ENCODE data around the gene SMARCD2. TPM values are rescaled to one million over a fixed set of nuclear protein-coding genes. Genes with fewer than 3 reads are reported as not detected.
A peak's percentile ranks its signal among the peaks of the same experiment; 100 is the strongest.
"Not testable (repeated sequence)": the region's sequence is repeated elsewhere in the genome, so short reads cannot be mapped to it uniquely, and the experiment has no call there.

The SMARCD2 gene
- total and polyA plus RNA-seq, 2 donors (not counting 1 experiment from before 2014, with no cell fraction given), result 51.1 to 87.0 TPM

DNA sequence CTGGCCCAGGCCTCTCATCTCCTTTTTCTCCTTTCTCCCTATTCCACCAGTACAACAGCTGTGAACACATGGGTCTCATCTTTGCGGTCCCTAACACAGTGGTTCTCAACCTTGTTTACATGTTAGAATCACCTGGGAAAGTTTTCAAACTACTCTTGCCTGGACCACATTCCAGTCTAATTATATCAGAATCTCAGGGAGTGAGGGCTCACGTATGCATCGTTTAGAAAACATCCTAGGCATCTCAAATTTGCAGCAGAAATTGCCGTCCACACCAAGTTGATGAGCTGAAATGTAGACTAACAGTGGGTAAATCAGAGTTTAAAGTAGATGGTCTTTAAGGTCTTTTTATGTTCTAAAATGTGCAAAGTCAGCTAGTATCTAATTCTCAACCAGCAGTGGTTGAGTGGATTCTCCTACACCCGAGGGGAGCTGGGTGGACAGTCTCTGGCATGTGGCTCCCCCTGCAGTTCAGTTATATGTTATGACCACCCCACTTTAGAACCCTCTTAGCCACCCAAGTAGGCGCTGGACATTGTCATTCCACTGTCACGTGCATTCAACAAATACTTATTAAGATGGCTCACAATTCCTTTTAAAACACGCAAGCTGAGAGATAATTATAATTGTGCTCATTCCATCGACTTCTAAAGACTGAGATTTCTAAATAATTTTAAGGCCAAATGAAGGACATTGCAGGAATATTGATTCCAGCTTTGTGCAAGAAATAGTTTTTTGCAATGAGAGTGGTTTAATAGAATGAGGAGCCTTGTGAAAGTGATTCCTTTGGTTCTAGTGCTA is 27.2 kb upstream of the SMARCD2 start:
- H3K79me2 ChIP-seq (ENCODE audit: control insufficient read depth, insufficient read depth, low read length); H3K9ac ChIP-seq (ENCODE audit: insufficient read depth, low read length); H3K4me2 ChIP-seq (ENCODE audit: extremely low read depth, insufficient read depth, low read length); H3K27ac ChIP-seq (ENCODE audit: insufficient read depth, low read length); H3K4me3 ChIP-seq (replicated peaks in 1 of 4; ENCODE audit: control extremely low read depth in 1 of 4, insufficient read depth in 1 of 4, low read depth in 3 of 4, low read length in 4 of 4); H4K20me1 ChIP-seq (ENCODE audit: control insufficient read depth, extremely low read depth, insufficient read depth, low read length); H2AFZ ChIP-seq (ENCODE audit: low read length); H3K9me3 ChIP-seq (ENCODE audit: control insufficient read depth, insufficient read depth, low read depth, low read length); H3K36me3 ChIP-seq (ENCODE audit: control insufficient read depth, insufficient read depth, low read length); H3K4me1 ChIP-seq (ENCODE audit: control insufficient read depth, extremely low read depth, insufficient read depth, low read length); H3K27me3 ChIP-seq (ENCODE audit: control insufficient read depth, insufficient read depth, low read length): not testable (repeated sequence)
- DNase-seq (ENCODE audit: low read depth in 2 of 2), result peak in 1 of 2 donors; percentile 50
- TF ChIP-seq, protein P1, sequence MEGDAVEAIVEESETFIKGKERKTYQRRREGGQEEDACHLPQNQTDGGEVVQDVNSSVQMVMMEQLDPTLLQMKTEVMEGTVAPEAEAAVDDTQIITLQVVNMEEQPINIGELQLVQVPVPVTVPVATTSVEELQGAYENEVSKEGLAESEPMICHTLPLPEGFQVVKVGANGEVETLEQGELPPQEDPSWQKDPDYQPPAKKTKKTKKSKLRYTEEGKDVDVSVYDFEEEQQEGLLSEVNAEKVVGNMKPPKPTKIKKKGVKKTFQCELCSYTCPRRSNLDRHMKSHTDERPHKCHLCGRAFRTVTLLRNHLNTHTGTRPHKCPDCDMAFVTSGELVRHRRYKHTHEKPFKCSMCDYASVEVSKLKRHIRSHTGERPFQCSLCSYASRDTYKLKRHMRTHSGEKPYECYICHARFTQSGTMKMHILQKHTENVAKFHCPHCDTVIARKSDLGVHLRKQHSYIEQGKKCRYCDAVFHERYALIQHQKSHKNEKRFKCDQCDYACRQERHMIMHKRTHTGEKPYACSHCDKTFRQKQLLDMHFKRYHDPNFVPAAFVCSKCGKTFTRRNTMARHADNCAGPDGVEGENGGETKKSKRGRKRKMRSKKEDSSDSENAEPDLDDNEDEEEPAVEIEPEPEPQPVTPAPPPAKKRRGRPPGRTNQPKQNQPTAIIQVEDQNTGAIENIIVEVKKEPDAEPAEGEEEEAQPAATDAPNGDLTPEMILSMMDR (conservative IDR thresholded peaks at IDR 0.05 in 1 of 2, IDR thresholded peaks at IDR 0.05 in 1 of 2; ENCODE audit: low read depth in 1 of 2, low read length in 2 of 2), result peak in 1 of 2 donors; percentile 8

DNA sequence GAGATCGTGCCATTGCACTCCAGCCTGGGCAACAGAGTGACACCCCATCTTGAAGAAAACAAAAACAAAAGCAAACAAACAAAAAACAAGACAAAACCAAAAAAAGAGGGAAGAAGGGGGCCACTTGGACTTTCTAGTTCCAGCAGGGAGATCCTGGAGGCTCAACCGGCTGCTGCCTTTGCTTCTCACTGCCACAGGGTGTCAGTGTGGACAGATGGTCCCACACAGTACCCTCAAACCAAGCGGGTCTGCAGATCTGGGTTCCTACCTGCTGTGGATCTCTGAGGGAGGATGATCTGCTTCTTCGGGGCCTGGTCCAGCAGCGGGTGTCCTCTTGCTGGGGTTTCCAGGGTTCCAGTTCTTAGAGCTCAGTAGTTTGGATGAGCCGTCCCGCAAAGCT is 24.1 kb upstream of the SMARCD2 start:
- H3K27ac ChIP-seq (ENCODE audit: insufficient read depth, low read length); H3K4me1 ChIP-seq (ENCODE audit: control insufficient read depth, extremely low read depth, insufficient read depth, low read length); H3K27me3 ChIP-seq (ENCODE audit: control insufficient read depth, insufficient read depth, low read length); H4K20me1 ChIP-seq (ENCODE audit: control insufficient read depth, extremely low read depth, insufficient read depth, low read length); H3K36me3 ChIP-seq (ENCODE audit: control insufficient read depth, insufficient read depth, low read length); H2AFZ ChIP-seq (ENCODE audit: low read length); DNase-seq (ENCODE audit: low read depth in 2 of 2); H3K9me3 ChIP-seq (ENCODE audit: control insufficient read depth, insufficient read depth, low read depth, low read length); H3K79me2 ChIP-seq (ENCODE audit: control insufficient read depth, insufficient read depth, low read length); H3K9ac ChIP-seq (ENCODE audit: insufficient read depth, low read length); H3K4me3 ChIP-seq (replicated peaks in 1 of 4; ENCODE audit: control extremely low read depth in 1 of 4, insufficient read depth in 1 of 4, low read depth in 3 of 4, low read length in 4 of 4); H3K4me2 ChIP-seq (ENCODE audit: extremely low read depth, insufficient read depth, low read length): not testable (repeated sequence)
- TF ChIP-seq, protein P1 (conservative IDR thresholded peaks at IDR 0.05 in 1 of 2, IDR thresholded peaks at IDR 0.05 in 1 of 2; ENCODE audit: low read depth in 1 of 2, low read length in 2 of 2), result peak; percentile 2 to 29

DNA sequence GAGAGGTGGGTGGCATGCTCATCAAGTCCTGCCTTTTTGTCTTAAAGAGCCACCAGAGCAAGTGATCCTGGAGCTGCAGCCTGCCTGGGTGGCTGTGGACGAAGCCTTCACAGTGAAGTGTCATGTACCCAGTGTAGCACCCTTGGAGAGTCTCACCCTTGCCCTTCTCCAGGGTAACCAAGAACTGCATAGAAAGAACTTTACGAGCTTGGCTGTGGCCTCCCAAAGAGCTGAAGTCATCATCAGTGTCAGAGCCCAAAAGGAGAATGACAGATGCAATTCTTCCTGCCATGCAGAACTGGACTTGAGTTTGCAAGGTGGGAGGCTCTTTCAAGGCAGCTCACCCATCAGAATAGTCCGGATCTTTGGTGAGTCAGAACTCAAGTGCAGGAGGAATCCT is 16.8 kb upstream of the SMARCD2 start:
- Histone ChIP-seq H3K27ac (ENCODE audit: insufficient read depth, low read length) (no peak overlapping the region), H3K4me1 (ENCODE audit: control insufficient read depth, extremely low read depth, insufficient read depth, low read length) (no peaks in the 10 kb centered on the region), H3K4me2 (ENCODE audit: extremely low read depth, insufficient read depth, low read length) (no peak overlapping the region), H3K4me3 (replicated peaks in 1 of 4; ENCODE audit: control extremely low read depth in 1 of 4, insufficient read depth in 1 of 4, low read depth in 3 of 4, low read length in 4 of 4) (no peak overlapping the region), H3K9me3 (ENCODE audit: control insufficient read depth, insufficient read depth, low read depth, low read length) (no peaks in the 10 kb centered on the region), H2AFZ (ENCODE audit: low read length) (no peak overlapping the region), H3K36me3 (ENCODE audit: control insufficient read depth, insufficient read depth, low read length) (no peaks in the 10 kb centered on the region), H4K20me1 (ENCODE audit: control insufficient read depth, extremely low read depth, insufficient read depth, low read length) (no peaks in the 10 kb centered on the region), H3K79me2 (ENCODE audit: control insufficient read depth, insufficient read depth, low read length) (no peaks in the 10 kb centered on the region), H3K9ac (ENCODE audit: insufficient read depth, low read length) (no peak overlapping the region), H3K27me3 (ENCODE audit: control insufficient read depth, insufficient read depth, low read length) (peaks cover 20% of the 10 kb centered on the region)
- no peak for DNase-seq (ENCODE audit: low read depth in 2 of 2)
- TF ChIP-seq, protein P1 (conservative IDR thresholded peaks at IDR 0.05 in 1 of 2, IDR thresholded peaks at IDR 0.05 in 1 of 2; ENCODE audit: low read depth in 1 of 2, low read length in 2 of 2), result no peak
- TF ChIP-seq EZH2 (IDR thresholded peaks at IDR 0.05; ENCODE audit: low read length, missing control alignments), result no peak

DNA sequence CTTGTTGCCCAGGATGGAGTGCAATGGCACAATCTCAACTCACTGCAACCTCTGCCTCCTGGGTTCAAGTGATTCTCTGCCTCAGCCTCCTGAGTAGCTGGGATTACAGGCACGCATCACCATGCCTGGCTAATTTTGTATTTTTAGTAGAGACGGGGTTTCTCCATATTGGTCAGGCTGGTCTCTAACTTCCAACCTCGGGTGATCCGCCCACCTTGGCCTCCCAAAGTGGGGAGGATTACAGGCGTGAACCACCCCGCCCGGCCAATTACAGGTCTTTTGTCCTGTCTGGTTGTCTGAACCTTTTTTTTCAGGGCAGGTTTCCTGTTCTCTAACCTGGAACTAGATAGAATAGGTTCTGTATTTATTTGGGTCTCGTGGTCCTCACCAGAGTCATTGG is 13.9 kb upstream of the SMARCD2 start:
- not testable (repeated sequence) for H3K4me3 ChIP-seq (replicated peaks in 1 of 4; ENCODE audit: control extremely low read depth in 1 of 4, insufficient read depth in 1 of 4, low read depth in 3 of 4, low read length in 4 of 4); H3K79me2 ChIP-seq (ENCODE audit: control insufficient read depth, insufficient read depth, low read length); H3K4me1 ChIP-seq (ENCODE audit: control insufficient read depth, extremely low read depth, insufficient read depth, low read length); H3K27ac ChIP-seq (ENCODE audit: insufficient read depth, low read length); H3K9ac ChIP-seq (ENCODE audit: insufficient read depth, low read length); H2AFZ ChIP-seq (ENCODE audit: low read length); DNase-seq (ENCODE audit: low read depth in 2 of 2); H3K4me2 ChIP-seq (ENCODE audit: extremely low read depth, insufficient read depth, low read length); H3K9me3 ChIP-seq (ENCODE audit: control insufficient read depth, insufficient read depth, low read depth, low read length); H4K20me1 ChIP-seq (ENCODE audit: control insufficient read depth, extremely low read depth, insufficient read depth, low read length); H3K36me3 ChIP-seq (ENCODE audit: control insufficient read depth, insufficient read depth, low read length)
- peaks cover 20% of the 10 kb centered on the region for H3K27me3 ChIP-seq (ENCODE audit: control insufficient read depth, insufficient read depth, low read length)
